Inferior parietal cortex (tissue), 1 donor: Measurements from ENCODE around the gene OSBPL10.

Source experiments
- DNase-seq: peaks from one replicate; pipeline ENCODE4 v3.0.0-alpha.2; 2016; ENCODE audit errors: extremely low spot score

Gene OSBPL10

DNA sequence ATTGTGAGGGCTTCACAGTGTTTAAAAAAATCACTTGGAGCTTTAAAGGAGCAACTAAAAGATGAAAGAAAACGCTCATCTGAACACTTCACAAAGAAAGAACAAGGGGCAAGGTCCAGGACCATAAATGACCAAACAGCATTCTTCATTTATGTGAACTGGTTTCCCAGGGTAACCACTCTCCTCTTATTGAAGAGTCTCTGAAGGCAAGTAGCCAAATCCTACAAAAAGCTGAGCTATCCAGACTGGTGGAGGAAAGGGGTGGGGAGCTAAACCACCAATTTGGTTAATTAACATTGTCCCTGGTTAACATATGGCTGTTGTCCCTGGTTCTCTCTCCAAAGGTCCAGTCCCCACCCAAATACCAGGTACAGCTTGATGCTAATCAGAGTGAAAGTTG, 58.1 kb downstream of the OSBPL10 start:
- DNase-seq: no peak

DNA sequence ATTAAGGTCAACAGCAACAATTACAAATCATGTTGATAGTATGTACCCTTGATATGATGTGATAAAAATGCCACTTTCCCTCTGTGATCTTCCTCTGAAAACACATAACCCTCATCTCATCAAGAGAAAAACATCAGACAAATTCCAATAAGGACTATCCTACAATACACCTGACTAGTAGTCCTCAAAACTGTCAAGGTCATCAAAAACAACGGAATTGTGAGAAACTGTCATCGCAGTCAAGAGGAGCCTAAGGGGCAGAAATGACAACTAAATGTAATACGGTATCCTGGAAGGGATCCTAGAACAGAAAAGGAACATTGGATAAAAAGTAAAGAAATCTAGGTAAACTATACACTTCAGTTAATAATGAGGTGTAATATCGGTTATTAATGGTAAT, 59.2 kb downstream of the OSBPL10 start:
- no peak for DNase-seq

DNA sequence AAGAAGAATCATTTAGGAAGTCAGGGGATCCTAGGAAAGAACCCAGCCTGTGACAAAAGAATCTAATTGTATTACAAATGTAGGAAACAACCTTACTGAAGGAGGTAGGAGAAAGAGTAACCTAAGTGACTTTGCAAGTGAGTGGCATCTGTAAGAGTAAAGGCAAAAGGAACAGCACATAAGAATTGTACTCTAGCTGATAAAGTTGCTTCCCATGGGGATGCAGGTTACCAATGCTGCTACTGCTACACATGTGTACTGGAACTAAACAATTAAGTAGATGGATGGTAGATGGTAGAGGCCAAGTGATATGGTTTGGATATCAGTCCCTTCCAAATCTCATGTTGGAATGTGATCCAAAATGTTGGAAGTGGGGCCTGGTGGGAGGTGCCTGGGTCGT, 60.8 kb downstream of the OSBPL10 start:
- no peak for DNase-seq

DNA sequence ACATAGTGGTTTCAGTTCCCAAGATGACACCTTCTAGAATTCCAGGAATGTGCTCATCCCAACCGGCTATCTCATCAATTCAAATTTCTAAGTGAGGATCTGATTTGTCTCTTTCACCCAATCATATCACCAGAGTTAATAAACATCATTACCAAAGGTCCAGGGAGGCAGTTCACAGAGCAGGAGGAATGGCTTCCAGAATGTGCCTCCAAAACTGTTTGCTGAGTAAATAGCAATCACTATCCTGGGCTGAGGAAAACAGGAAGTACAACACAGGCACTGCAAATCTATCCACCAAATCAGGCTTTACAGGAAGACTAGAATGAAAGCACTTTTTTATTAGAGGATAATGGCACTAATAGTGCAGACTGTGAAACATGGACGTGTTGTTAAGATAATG, 61.5 kb downstream of the OSBPL10 start:
- no peak for DNase-seq

DNA sequence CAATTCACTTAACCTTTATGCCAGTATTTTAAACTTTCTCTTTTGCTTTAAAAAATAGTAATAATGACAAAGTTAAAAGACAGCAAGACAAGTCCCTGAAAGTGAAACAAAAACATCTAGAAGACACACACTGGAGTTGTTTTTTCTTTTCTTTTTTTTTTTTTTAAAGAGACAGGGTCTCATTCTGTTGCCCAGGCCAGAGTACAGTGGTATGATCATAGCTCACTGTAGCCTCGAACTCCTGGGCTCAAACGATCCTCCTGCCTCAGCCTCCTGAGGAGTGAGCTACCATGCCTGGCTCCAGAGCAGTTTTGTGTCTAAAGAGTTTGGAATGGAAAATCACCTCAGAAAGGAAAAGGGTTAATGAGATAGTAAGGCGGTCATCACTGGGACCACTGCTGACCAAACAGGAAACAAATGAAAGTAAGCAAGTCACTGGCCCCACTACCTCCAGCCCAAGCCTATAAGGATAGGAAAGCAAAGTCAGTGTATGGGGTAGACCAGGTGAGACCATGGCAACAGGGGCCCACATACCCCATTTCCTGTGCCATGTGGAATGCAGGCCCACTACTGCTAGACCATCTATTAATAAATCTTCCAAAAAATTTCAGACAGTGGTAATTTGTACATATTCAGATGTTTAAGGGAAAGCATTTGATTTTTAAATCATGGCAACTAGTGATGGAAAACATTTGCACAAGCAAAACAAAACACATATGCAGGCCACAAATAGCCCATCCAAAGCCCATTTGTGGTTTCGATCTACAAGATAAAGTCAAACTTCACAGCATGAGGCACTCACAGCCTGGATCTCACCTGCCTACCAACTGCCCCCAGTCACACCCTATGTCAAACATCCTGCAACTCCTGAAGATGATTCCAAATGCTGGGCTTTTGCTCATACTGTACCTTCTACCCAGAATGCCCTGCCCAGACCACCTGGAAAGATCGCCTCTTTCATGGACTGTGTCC, 62.6 kb downstream of the OSBPL10 start:
- DNase-seq: no peak

DNA sequence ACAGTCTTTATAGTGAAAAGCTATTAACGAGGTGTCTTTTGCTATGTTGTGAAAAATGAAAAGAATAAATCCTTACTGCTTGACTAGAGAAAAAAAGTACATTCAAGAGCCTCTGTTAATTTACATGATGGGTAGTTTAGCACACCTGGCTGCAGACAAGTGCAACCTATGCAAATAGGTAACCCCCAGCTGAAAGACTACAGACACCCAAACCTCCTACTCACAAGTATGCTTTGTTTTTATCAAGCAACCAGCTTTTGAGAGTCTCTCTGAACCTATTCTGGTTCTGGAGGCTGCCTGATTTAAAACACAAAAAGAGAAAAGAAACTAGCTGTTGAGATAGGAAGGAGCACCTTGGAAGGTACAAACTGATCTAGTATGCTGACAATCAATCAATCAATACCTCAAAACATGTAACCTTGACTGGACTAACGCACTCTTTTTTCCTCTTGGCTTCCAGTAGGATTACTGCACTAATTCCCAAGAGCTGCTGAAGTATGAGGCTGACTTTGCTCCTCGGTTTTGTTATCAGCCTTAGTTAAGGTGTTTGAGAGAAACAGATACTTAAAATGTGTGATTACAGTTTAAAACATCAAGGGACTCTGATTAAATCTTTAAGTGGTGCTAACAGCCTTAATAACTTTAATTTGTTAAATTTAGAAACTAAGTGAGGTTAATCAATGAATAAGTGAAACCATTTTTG, 63.6 kb downstream of the OSBPL10 start:
- no peak for DNase-seq

DNA sequence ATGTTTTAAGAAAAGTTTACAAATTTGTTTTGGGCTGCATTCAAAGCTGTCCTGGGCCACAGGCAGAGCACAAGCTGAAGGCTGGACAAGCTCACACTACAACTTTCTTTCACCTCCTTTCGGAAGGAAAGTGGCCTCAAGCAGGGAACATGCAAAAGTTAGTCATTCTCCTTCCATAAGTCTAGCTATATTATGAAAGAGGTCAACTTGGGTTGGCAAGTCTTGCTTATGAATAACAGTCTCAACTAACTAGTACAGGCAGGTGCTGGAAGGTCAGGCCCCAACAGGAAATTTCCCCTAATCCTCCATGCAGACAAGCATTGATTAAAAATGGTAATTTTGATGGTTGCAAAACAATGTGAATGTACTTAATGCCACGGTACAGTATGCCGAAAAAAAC, 69.4 kb downstream of the OSBPL10 start:
- DNase-seq: no peak

DNA sequence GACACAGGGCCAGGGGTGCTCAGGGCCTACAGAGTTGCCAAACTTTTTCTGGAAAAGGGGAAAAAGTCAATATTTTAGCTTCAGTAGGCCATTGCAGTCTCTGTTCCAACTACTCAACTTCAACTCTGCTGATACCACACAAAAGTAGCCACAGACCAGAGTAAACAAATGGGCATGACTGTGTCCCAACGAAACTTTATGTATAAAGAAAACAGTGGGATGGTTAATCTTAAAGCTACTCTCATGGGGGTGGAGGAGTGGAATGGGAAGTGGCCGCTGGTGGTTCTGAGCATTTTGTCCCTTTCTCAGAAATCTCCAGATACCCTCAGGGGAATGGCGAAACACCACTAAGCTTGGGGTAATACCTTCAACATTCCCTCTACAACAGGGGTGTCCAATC, 69.9 kb downstream of the OSBPL10 start:
- DNase-seq: no peak

DNA sequence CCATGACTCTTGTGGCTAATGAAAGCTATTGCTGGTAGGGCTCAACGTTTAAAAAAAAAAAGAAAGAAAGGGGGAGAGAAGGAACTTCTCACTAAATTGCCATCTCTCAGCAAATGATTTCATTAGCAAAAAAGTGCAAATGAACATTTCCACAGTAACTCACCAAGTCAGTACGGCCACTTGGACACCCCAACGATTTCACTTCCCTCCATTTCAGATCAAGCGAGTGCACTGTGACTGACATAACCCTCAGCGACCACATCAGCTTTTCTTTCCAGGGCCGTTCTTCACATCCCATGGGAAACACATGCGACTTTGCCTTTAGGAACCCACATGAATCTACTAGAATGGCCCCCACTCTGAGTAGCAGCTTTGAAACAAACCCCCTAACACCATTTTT, 71.6 kb downstream of the OSBPL10 start:
- no peak for DNase-seq

DNA sequence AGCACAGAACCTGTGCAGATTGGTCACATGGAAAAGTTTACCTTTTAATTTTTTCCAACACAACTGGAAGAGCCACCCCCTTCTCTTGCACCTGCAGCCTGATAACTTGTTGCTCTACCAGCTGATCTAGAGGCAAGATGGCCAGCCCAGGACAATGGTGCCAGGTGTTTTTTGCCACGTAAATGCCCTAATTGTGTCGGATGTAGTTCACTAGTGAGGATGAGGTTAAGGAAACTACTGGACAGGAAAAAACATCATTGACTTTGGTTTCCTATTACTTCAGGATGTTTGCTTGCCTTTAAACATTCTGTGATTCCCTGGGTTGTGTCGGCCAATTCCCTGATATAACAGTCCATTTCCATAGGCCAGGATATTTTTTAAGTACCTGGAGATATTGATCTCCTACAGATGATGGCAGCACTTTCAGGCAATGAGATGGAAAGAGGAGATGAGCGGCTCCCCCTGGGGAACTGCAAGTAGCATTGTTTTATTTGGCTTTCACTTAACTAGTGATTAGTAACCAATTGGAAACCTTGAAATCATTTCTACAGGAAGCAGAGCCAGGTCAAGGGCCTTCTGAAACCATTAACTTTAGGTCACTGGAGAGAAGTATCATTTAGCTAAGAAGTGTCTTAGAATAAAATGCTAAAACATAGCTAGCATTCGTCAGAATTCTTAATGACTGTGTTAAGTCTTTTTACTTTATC, 72.5 kb downstream of the OSBPL10 start:
- DNase-seq: no peak

DNA sequence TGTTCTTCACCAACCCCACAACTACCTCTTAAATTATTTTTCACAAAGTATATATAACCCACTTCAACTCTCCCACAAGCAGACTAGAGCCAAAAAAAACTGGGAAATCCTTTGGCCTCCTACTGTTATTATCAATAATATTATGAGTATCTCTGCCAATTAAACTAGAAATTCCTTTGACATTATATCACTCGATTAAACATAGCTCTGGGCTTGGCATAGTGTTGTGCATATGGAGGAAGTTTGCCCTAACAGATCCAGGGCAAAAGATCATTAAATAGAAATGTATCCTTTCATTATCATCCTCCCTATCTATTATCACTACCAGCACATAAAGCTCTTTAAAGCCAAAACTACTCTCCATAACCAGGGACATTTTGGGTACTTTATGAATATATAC, 74.9 kb downstream of the OSBPL10 start:
- DNase-seq: no peak

DNA sequence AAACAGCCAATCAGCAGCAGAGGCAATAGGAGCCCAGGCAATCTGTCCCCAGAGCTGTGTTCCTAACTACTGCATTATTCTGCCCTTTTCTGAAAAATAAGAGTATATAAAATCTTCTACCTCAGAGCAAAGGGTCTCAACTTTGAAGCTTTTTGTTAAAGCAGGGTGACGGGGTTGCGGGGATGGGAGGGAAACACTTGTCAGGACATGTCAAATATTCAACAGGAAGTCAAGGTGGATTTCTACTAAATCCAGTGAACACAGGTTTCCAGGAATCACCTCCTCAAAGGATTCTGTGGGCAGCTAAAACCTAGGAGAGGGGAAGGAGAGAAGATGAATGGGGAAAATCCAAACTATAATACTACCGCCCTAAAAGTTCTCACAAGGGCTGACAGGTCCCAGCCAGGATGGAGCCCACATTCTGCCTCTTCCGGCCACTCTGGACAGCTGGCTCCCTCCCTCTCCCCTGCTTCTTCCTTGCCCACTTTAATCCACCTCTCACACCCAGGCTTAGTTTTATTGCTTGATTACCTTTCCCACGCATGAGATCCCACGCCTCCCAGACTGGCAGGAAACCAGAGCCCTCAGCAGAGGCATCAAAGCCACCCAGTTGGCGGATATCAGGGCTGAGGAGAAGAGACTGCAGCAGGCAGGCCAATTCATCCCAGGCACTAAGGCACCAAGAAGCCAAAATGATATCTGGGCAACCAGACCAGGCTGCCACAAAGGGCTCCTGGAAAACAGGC, 77.2 kb downstream of the OSBPL10 start:
- DNase-seq: no peak

DNA sequence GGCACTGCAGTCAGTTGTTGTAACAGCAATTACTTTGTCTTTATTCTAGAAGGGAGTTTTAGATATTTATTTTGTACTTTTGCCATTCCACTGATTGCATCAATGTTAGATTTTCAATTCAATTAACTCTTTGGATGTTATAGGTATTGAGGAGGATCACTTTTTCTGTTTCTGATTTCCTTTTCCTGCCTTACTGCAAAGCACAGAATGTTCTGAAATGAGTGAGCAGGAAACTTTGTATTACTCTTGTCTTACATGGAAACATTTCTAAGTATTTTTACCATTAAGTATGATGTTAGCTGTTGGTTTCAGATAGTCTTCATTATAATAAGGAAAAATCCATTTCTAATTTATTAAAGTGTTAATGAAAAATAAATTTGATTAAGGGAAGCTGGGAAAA, 80.5 kb downstream of the OSBPL10 start:
- no peak for DNase-seq

DNA sequence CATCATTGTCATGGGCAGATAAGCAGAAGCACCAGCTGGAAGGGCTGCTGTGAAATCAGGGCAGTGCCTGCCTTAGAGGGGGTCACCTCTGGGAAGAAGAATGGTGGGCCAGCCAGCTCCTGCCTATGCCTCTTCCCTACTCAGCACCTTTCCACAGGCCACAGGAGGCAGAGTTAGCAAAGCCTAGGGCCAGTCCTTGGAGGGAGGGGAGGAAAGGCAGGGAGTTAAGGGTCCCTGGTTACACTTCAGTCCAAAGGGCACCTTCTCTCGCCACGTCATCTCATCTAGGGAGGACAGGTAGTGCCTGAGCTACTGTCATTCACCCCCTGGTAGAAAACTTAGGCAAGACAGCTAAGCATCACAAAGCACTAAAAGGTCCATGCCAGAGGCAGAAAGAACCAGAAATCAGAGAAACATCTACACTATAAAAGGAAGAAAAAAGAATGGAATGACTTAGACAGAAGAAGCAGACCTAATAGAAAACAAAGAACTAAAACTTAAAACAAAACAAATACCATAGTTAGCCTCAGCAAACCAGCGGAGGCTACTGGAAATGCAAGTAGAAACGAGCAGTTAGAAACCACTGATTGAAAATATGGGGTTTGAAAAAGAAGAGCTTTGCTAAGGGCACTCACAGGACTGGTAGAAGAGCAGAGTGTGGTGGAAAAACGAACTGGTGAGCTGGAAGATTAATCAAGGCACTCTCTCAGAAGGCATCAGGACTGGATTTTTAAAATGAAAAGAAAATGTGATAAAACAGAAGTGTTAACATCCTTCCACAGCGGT, 84.2 kb downstream of the OSBPL10 start:
- DNase-seq: no peak

DNA sequence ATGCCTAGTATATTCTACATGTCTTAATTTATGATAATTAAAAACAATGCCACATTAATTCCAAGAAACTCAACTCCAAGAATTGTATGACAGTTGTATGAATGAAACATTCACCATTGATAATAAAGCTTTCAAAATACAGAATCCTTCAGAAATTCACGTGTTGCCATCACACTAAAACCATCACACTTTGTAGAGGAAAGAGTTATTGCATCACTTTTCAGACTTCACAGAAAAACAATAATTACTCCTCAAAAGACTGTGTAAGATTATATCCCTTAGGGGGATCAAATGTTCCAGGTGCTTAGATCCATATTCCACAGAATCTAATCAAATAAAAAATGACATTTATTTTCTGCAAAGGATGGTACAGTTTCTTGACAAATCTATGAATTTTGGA, 85.0 kb downstream of the OSBPL10 start:
- DNase-seq: no peak

DNA sequence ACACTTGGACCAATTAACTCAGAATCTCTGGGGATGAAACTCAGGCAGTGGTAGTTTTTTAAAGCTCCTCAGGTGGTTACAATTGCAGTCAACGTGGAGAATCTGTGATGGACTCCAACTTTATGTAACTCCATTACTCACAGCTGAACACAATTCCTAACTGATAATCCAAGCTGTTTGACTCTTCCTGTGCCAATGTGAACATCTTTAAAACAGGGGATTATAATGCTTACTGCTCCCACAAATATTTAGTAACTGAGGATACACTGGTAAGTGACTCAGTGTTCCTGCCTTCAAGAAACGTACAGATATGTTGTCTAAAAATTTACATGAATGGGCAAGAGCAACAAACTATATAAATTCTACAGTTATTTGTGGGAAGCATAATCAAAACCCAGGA, 85.6 kb downstream of the OSBPL10 start:
- DNase-seq: no peak

DNA sequence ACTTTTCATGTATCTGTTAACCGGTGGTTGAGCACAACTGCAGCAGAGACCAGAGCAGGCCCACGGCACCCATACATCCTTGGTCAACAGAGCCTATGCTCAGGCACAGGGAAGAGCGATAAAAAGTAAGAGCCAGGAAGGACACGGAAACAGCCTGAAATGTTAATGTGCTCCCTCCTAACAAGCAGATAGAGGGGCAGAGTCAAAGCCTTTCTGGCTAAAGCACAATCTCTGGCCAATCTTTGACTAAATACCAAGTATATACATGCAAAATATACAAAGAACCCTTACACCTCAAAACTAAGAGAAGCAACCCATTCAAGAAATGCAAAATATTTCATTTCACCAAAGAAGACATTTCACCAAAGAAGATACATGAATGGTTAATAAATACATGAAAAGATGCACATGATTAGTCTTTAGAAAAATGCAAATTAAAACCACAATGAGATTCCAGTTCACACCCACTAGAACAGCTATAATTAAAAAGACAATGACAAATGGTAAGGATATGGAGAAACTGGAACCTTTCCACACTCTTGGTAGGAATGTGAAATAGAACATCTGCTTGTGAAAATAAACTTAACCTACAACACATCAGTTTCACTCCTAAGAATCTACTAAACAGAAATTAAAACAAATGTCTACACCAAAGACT, 88.0 kb downstream of the OSBPL10 start:
- DNase-seq: no peak

DNA sequence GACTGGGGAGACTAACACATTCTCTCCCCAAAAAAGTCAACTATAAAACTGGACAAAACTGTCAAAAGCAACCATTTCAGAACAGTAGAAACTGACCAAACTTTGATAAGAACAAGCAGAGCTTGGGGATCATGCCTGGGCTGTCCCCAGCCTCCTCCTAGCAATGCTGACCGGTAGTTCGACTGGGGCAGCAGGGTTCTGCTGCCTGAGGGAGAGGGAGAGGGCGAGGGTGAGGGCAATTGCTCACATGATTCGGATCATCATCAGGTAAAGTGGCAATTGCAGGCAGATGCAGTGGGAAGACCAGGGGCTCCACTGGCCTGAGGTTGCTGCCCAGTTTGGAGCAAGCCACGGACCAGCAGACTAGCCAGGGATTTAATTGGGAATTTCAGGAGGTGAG, 88.6 kb downstream of the OSBPL10 start:
- no peak for DNase-seq

DNA sequence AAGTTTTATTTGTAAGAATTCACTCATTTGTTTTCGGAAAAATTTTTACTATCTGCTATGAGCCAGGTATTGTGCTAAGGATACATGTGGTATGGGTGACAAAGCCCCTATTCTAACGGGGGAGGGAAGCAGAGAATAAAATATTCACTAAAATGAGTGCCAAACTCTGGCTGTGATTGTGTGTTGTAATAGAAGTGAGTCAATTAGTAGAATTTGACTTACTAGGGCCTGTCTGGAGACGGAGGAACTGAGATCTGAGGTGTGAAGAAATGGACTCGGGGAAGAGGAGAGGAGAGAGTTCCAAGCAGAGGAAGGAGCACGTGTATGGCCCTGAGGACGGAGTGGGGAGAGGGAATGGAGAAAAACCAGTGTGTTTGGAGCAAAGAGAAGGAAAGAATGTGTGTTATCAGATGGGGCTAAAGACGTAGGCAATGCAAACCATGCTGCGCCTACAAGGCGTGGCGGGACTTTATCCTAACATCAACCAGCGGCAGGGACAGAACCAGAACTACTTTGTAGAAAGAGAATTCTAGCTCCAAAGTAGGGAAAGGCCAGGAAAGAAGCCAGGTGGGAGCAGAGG, 89.1 kb downstream of the OSBPL10 start:
- no peak for DNase-seq
